Transverse colon (tissue), 4 donors: Measurements from ENCODE around the gene MPPED1.

ENCODE experiments used
- EP300 ChIP-seq: sonication (generic); formaldehyde crosslinking; IDR thresholded peaks from one replicate; pipeline ENCODE4 v1.6.1; 2017; ENCODE audit warnings: antibody characterized with exemption, low read depth
- POLR2A ChIP-seq: fragments of 450-650 bp; IDR thresholded peaks from one replicate; pipeline ENCODE4 v1.6.1; 2016; ENCODE audit warnings: antibody characterized with exemption, mild to moderate bottlenecking, moderate library complexity
- POLR2AphosphoS5 ChIP-seq, 3 donors: sonication (generic); formaldehyde crosslinking; IDR thresholded peaks; one replicate each; pipeline ENCODE4 v1.6.1; 2016; ENCODE audit warnings: antibody characterized with exemption in 3 of 3
- TF ChIP-seq, protein P1 (sequence below), 5 experiments: fragments of 200-600 bp in 3 of 5; fragments of 450-650 bp in 2 of 5; sonication (generic) in 3 of 5; IDR thresholded peaks; 1 replicate in 2 of 5; 2 replicates in 3 of 5; pipeline ENCODE4 v1.5.1; 2016 to 2017; ENCODE audit warnings: antibody characterized with exemption in 5 of 5, inconsistent platforms in 3 of 5, mild to moderate bottlenecking in 2 of 5, moderate library complexity in 1 of 5

- TF ChIP-seq, protein P1, sequence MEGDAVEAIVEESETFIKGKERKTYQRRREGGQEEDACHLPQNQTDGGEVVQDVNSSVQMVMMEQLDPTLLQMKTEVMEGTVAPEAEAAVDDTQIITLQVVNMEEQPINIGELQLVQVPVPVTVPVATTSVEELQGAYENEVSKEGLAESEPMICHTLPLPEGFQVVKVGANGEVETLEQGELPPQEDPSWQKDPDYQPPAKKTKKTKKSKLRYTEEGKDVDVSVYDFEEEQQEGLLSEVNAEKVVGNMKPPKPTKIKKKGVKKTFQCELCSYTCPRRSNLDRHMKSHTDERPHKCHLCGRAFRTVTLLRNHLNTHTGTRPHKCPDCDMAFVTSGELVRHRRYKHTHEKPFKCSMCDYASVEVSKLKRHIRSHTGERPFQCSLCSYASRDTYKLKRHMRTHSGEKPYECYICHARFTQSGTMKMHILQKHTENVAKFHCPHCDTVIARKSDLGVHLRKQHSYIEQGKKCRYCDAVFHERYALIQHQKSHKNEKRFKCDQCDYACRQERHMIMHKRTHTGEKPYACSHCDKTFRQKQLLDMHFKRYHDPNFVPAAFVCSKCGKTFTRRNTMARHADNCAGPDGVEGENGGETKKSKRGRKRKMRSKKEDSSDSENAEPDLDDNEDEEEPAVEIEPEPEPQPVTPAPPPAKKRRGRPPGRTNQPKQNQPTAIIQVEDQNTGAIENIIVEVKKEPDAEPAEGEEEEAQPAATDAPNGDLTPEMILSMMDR (IDR thresholded peaks at IDR 0.05), result no peak
- no peak for TF ChIP-seq POLR2AphosphoS5 (IDR thresholded peaks at IDR 0.05)
- no peak for TF ChIP-seq POLR2A
- no peak for TF ChIP-seq EP300
Observed at GRCh38 chr22:43543522-43544288, 131.9 kb downstream of the MPPED1 start.
